ENCODE data around the gene MIXL1. TPM values are rescaled to one million over a fixed set of nuclear protein-coding genes. Genes with fewer than 3 reads are reported as not detected.

Gene MIXL1
- total and polyA plus RNA-seq, 2 experiments from 2014 or later: 0.07 to 2.2 TPM

- 89% methylated on average over 7 of the region's 7 CpGs for WGBS (ENCODE audit: low lambda C conversion rate, missing lambda C conversion rate)
- Histone ChIP-seq H3K9me2 (replicated peaks; ENCODE audit: insufficient read depth) (no peaks in the 10 kb centered on the region), H2AFZ (peak overlapping the region; percentile 91)
Measured at GRCh38 chr1:226187380-226187779, 36.1 kb upstream of the MIXL1 start.

GRCh38 chr1:226195144-226195543 is 28.3 kb upstream of the MIXL1 start:
- no peak overlapping the region for H2AFZ ChIP-seq
- no peaks in the 10 kb centered on the region for H3K9me2 ChIP-seq (replicated peaks; ENCODE audit: insufficient read depth)
- H3K27ac ChIP-seq: no peak overlapping the region
- H3K36me3 ChIP-seq (replicated peaks; ENCODE audit: insufficient read depth, low read depth): no peaks in the 10 kb centered on the region
- H3K79me2 ChIP-seq: no peaks in the 10 kb centered on the region
- DNase-seq (ENCODE audit: low spot score): no peak
- no peaks in the 10 kb centered on the region for H4K20me1 ChIP-seq (ENCODE audit: insufficient read depth, poor library complexity, severe bottlenecking)
- H3K27me3 ChIP-seq: no peaks in the 10 kb centered on the region
- no peaks in the 10 kb centered on the region for H3K9me3 ChIP-seq (ENCODE audit: low read depth)
- H3K4me1 ChIP-seq (ENCODE audit: insufficient read depth): no peaks in the 10 kb centered on the region
- 83% methylated on average over 1 of the region's 1 CpG for WGBS (ENCODE audit: low lambda C conversion rate, missing lambda C conversion rate)
- no peak overlapping the region for H3K4me2 ChIP-seq
- TF ChIP-seq CTCF (IDR thresholded peaks at IDR 0.05; ENCODE audit: poor library complexity) (no peak), EZH2 (IDR thresholded peaks at IDR 0.05; ENCODE audit: borderline replicate concordance) (no peak), EZH2phosphoT487 (IDR thresholded peaks at IDR 0.05; ENCODE audit: low read depth, severe bottlenecking, unreplicated experiment) (no peak)
- no peak overlapping the region for H3K4me3 ChIP-seq

More at GRCh38 chr1:226187380-226187779, 36.1 kb upstream of the MIXL1 start:
- no peaks in the 10 kb centered on the region for H3K27me3 ChIP-seq
- H3K4me2 ChIP-seq: peak overlapping the region; percentile 87
- DNase-seq (ENCODE audit: low spot score): no peak
- H3K9me3 ChIP-seq (ENCODE audit: low read depth): no peaks in the 10 kb centered on the region
- H3K4me3 ChIP-seq: peak overlapping the region; percentile 59
- peaks cover 39% of the 10 kb centered on the region for H3K79me2 ChIP-seq
- peak overlapping the region; percentile 97 for H3K27ac ChIP-seq
- H4K20me1 ChIP-seq (ENCODE audit: insufficient read depth, poor library complexity, severe bottlenecking): peaks cover 32% of the 10 kb centered on the region
- peaks cover 20% of the 10 kb centered on the region for H3K4me1 ChIP-seq (ENCODE audit: insufficient read depth)
- H3K36me3 ChIP-seq (replicated peaks; ENCODE audit: insufficient read depth, low read depth): no peaks in the 10 kb centered on the region
- no peak for TF ChIP-seq EZH2phosphoT487 (IDR thresholded peaks at IDR 0.05; ENCODE audit: low read depth, severe bottlenecking, unreplicated experiment)
- TF ChIP-seq EZH2 (IDR thresholded peaks at IDR 0.05; ENCODE audit: borderline replicate concordance): no peak
- no peak for TF ChIP-seq CTCF (IDR thresholded peaks at IDR 0.05; ENCODE audit: poor library complexity)

- Histone ChIP-seq H3K4me3 (no peak overlapping the region), H3K9me3 (ENCODE audit: low read depth) (no peaks in the 10 kb centered on the region), H3K27ac (no peak overlapping the region), H3K79me2 (no peaks in the 10 kb centered on the region), H4K20me1 (ENCODE audit: insufficient read depth, poor library complexity, severe bottlenecking) (no peaks in the 10 kb centered on the region), H3K4me1 (ENCODE audit: insufficient read depth) (no peaks in the 10 kb centered on the region), H3K27me3 (no peaks in the 10 kb centered on the region), H2AFZ (no peak overlapping the region), H3K4me2 (no peak overlapping the region), H3K36me3 (replicated peaks; ENCODE audit: insufficient read depth, low read depth) (no peaks in the 10 kb centered on the region), H3K9me2 (replicated peaks; ENCODE audit: insufficient read depth) (no peaks in the 10 kb centered on the region)
- DNase-seq (ENCODE audit: low spot score): no peak
- TF ChIP-seq EZH2phosphoT487 (IDR thresholded peaks at IDR 0.05; ENCODE audit: low read depth, severe bottlenecking, unreplicated experiment) (no peak), EZH2 (IDR thresholded peaks at IDR 0.05; ENCODE audit: borderline replicate concordance) (no peak), CTCF (IDR thresholded peaks at IDR 0.05; ENCODE audit: poor library complexity) (no peak)
- WGBS (ENCODE audit: low lambda C conversion rate, missing lambda C conversion rate): 86% methylated on average over 2 of the region's 2 CpGs
Measured at GRCh38 chr1:226199971-226200370, 23.5 kb upstream of the MIXL1 start.

All from hepatocyte (in vitro differentiated cells).